Neural cell (in vitro differentiated cells): ENCODE results near the gene NTMT1. TPM values are rescaled to one million over a fixed set of nuclear protein-coding genes. Genes with fewer than 3 reads are reported as not detected.
"Not testable (repeated sequence)": the region's sequence is repeated elsewhere in the genome, so short reads cannot be mapped to it uniquely, and the experiment has no call there.

Experiments
- H2AFZ ChIP-seq: fragments of 200-600, 300-800 bp; sonication (generic), shearing (Covaris generic); 2 replicates; pipeline ENCODE4 v1.6.0; 2014; ENCODE audit warnings: low read depth, mild to moderate bottlenecking, antibody characterized with exemption, low read length, moderate library complexity
- H3F3A ChIP-seq: fragments of 200-600 bp; shearing (Covaris generic); 2 replicates; pipeline ENCODE4 v1.6.1; 2016; ENCODE audit warnings: mild to moderate bottlenecking, moderate library complexity, mixed read lengths, antibody characterized with exemption, low read length; ENCODE audit not compliant: insufficient read depth, poor library complexity, severe bottlenecking
- H3K27ac ChIP-seq: fragments of 200-600, 300-800 bp; sonication (generic), shearing (Covaris generic); 2 replicates; pipeline ENCODE4 v1.5.1; 2014; ENCODE audit warnings: mild to moderate bottlenecking, low read length, moderate library complexity
- H3K27me3 ChIP-seq: fragments of 300-800, 200-600 bp; sonication (generic), shearing (Covaris generic); 2 replicates; pipeline ENCODE4 v1.6.0; 2014; ENCODE audit warnings: mild to moderate bottlenecking, low read depth, low read length, moderate library complexity; ENCODE audit not compliant: insufficient read depth
- H3K36me3 ChIP-seq: fragments of 300-800, 200-600 bp; sonication (generic), shearing (Covaris generic); 2 replicates; pipeline ENCODE4 v1.5.1; 2014; ENCODE audit warnings: mild to moderate bottlenecking, antibody characterized with exemption, low read length, moderate library complexity; ENCODE audit not compliant: insufficient read depth
- H3K4me2 ChIP-seq: fragments of 300-800, 200-600 bp; sonication (generic), shearing (Covaris generic); 2 replicates; pipeline ENCODE4 v1.6.0; 2014; ENCODE audit warnings: mild to moderate bottlenecking, low read length
- H3K4me3 ChIP-seq: fragments of 300-800, 200-600 bp; sonication (generic), shearing (Covaris generic); 2 replicates; pipeline ENCODE4 v1.5.1; 2014; ENCODE audit warnings: mild to moderate bottlenecking, low read length, moderate library complexity
- H3K79me2 ChIP-seq: fragments of 200-600 bp; shearing (Covaris generic); replicated peaks from 2 replicates; pipeline ENCODE4 v1.6.0; 2014; ENCODE audit warnings: mild to moderate bottlenecking, low read length, moderate library complexity; ENCODE audit not compliant: insufficient read depth
- H3K9ac ChIP-seq: fragments of 300-800, 200-600 bp; sonication (generic), shearing (Covaris generic); 2 replicates; pipeline ENCODE4 v1.6.1; 2016; ENCODE audit warnings: mild to moderate bottlenecking, low read length, mixed read lengths
- H3K9me2 ChIP-seq: fragments of 200-600 bp; shearing (Covaris generic); 2 replicates; pipeline ENCODE4 v1.6.1; 2016; ENCODE audit warnings: mild to moderate bottlenecking, low read length, mixed read lengths; ENCODE audit not compliant: insufficient read depth
- H3K9me3 ChIP-seq: fragments of 200-600, 300-800 bp; sonication (generic), shearing (Covaris generic); 2 replicates; pipeline ENCODE4 v1.6.1; 2016; ENCODE audit warnings: mild to moderate bottlenecking, mixed run types, low read length, moderate library complexity, mixed read lengths
- H4K20me1 ChIP-seq: fragments of 200-600 bp; shearing (Covaris generic); 2 replicates; pipeline ENCODE4 v1.6.1; 2016; ENCODE audit warnings: mild to moderate bottlenecking, mixed run types; ENCODE audit not compliant: insufficient read depth
- CTCF ChIP-seq: fragments of 450-650 bp; IDR thresholded peaks from 2 replicates; pipeline ENCODE4 v1.5.1; 2014; ENCODE audit warnings: antibody characterized with exemption, mild to moderate bottlenecking, moderate library complexity; ENCODE audit not compliant: poor library complexity, severe bottlenecking
- EP300 ChIP-seq: fragments of 450-650 bp; conservative IDR thresholded peaks from 2 replicates; pipeline ENCODE4 v1.6.1; 2014; ENCODE audit warnings: antibody characterized with exemption, mild to moderate bottlenecking, moderate library complexity; ENCODE audit not compliant: poor library complexity, severe bottlenecking
- EZH2 ChIP-seq: fragments of 200-600, 300-800 bp; shearing (Covaris generic), sonication (generic); IDR thresholded peaks from 2 replicates; pipeline ENCODE4 v1.6.1; 2014; ENCODE audit warnings: antibody characterized with exemption, low read length, borderline replicate concordance, mild to moderate bottlenecking; ENCODE audit not compliant: insufficient read depth, poor library complexity, severe bottlenecking
- MXI1 ChIP-seq: fragments of 450-650 bp; conservative IDR thresholded peaks from 2 replicates; pipeline ENCODE4 v1.6.1; 2014; ENCODE audit warnings: antibody characterized with exemption, mild to moderate bottlenecking; ENCODE audit not compliant: poor library complexity, severe bottlenecking
- POLR2AphosphoS5 ChIP-seq: IDR thresholded peaks from 2 replicates; pipeline ENCODE4 v1.6.1; 2012
- RAD21 ChIP-seq: fragments of 450-650 bp; conservative IDR thresholded peaks from 2 replicates; pipeline ENCODE4 v1.6.1; 2014; ENCODE audit warnings: antibody characterized with exemption, mild to moderate bottlenecking, moderate library complexity
- REST ChIP-seq: IDR thresholded peaks from 2 replicates; pipeline ENCODE4 v1.6.1; 2012; ENCODE audit warnings: borderline replicate concordance
- SMC3 ChIP-seq: fragments of 450-650 bp; conservative IDR thresholded peaks from 2 replicates; pipeline ENCODE4 v1.6.1; 2014; ENCODE audit warnings: antibody characterized with exemption, mild to moderate bottlenecking, moderate library complexity; ENCODE audit not compliant: poor library complexity
- TAF1 ChIP-seq: IDR thresholded peaks from 2 replicates; pipeline ENCODE4 v1.6.1; 2012; ENCODE audit warnings: low read depth
- polyA plus RNA-seq: library from polyadenylated mRNA; depleted of rRNA; stranded (reverse); fragments of >200 nt; gene quantifications from 2 replicates; pipeline ENCODE4 v1.2.3, GENCODE V29; 2014

The NTMT1 gene
- polyA plus RNA-seq, 1 donor from 2014 or later = 35.9 TPM

GRCh38 chr9:129633848-129634247 is 7.9 kb downstream of the NTMT1 start:
- Histone ChIP-seq H3K4me2 (no peak overlapping the region), H3K9me3 (no peaks in the 10 kb centered on the region), H3K36me3 (no peaks in the 10 kb centered on the region), H3K27ac (no peak overlapping the region), H3K9ac (no peak overlapping the region), H4K20me1 (peaks cover 10% of the 10 kb centered on the region), H3K27me3 (no peaks in the 10 kb centered on the region), H2AFZ (no peak overlapping the region), H3K79me2 (peaks cover 37% of the 10 kb centered on the region), H3K4me3 (no peak overlapping the region), H3K9me2 (no peaks in the 10 kb centered on the region), H3F3A (no peaks in the 10 kb centered on the region)
- TF ChIP-seq EZH2 (no peak), TAF1 (no peak), EP300 (no peak), REST (no peak), SMC3 (no peak), MXI1 (no peak), CTCF (no peak)

GRCh38 chr9:129635099-129636065 is 9.4 kb downstream of the NTMT1 start:
- H3K27ac ChIP-seq = no peak overlapping the region
- TF ChIP-seq REST (no peak), EP300 (no peak), CTCF (no peak), SMC3 (no peak), RAD21 (no peak), MXI1 (no peak), POLR2AphosphoS5 (no peak), EZH2 (no peak), TAF1 (no peak)
- no peaks in the 10 kb centered on the region for H3K27me3 ChIP-seq
- H3K36me3 ChIP-seq = no peaks in the 10 kb centered on the region
- H4K20me1 ChIP-seq = peaks cover 11% of the 10 kb centered on the region
- H3K79me2 ChIP-seq = peaks cover 22% of the 10 kb centered on the region
- H3K9me2 ChIP-seq = no peaks in the 10 kb centered on the region
- no peak overlapping the region for H3K4me2 ChIP-seq
- H3K4me3 ChIP-seq = no peak overlapping the region
- no peaks in the 10 kb centered on the region for H3K9me3 ChIP-seq
- no peaks in the 10 kb centered on the region for H3F3A ChIP-seq
- H2AFZ ChIP-seq = no peak overlapping the region
- no peak overlapping the region for H3K9ac ChIP-seq

GRCh38 chr9:129636343-129636742 is 10.4 kb downstream of the NTMT1 start:
- H2AFZ ChIP-seq, H3K9me3 ChIP-seq, H3K4me3 ChIP-seq, H3K9ac ChIP-seq, H3K27me3 ChIP-seq, H3K4me2 ChIP-seq, H3F3A ChIP-seq, H3K27ac ChIP-seq, H3K9me2 ChIP-seq, H3K36me3 ChIP-seq: not testable (repeated sequence)
- H4K20me1 ChIP-seq = peaks cover 15% of the 10 kb centered on the region
- peaks cover 29% of the 10 kb centered on the region for H3K79me2 ChIP-seq
